Endometrial microvascular endothelial cells (primary cell): Measurements from ENCODE around the gene DLGAP4. TPM values are rescaled to one million over a fixed set of nuclear protein-coding genes. Genes with fewer than 3 reads are reported as not detected.

ENCODE experiments used
- in situ Hi-C: cut with HindIII; loops from 2 replicates; pipeline ENCODE4 v1.10.0; 2017; ENCODE audit warnings: low sequenced_read_pairs, low pct_unique_long_range_greater_than_20kb; ENCODE audit errors: inconsistent ontology term
- total RNA-seq: library from RNA; depleted of rRNA; stranded (reverse); fragments of >200 nt; gene quantifications from one replicate; pipeline ENCODE4 v1.2.3, GENCODE V29; 2015; ENCODE audit errors: inconsistent ontology term

DLGAP4 gene
- total RNA-seq, 1 donor from 2014 or later: 26.4 TPM

DNA sequence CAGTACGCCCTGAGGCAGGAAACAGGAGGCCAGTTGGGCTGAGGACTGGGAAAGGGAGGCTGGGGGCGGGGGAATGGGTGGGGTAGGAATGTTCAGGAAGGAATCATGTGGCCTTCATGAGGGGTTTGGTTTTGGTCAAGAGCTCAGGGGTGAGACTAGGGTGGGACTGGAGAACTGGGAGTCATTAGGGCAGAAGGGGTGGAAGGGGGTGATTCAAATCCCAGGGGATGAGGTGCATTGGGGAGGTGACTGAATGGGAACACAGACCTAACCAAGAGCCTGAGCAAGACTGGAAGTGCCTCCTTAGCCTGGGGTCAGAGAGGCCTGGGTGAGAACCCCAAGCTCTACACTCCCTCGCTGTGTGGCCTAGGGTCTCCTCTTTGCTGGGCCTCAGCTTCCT lies 86.8 kb downstream of the DLGAP4 start:
- in situ Hi-C loops: no loop called here

DNA sequence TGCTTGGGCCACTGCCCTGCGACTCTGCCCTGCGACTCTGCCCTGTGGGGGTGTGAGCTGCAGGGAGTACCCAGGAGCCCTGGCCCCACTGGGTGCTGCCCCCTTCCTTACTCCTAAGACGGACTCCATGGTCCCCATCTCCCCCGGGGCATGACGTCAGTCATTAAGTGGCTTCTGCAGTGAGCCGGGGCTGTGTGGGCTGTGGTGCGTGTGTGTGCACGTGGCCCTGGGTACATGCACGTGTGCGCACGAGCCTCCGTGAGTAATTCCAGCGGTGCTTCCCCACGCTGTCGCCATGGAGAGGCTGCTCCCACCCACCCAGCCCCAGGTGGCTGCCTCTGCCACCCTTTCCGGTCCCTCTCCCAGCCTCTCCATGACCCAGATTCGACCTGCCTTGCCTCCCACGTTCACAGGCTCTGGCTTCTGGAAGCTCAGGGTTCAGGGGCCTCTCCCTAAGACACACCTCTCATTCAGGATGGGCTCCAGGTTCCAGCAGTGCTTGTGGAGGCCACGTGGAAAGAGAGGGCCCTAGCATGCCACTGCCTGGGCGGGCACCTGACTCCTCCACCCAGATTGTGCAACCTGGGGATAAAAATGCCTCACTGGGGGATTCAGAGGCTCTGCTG lies 88.3 kb downstream of the DLGAP4 start:
- in situ Hi-C loops: no loop called here

DNA sequence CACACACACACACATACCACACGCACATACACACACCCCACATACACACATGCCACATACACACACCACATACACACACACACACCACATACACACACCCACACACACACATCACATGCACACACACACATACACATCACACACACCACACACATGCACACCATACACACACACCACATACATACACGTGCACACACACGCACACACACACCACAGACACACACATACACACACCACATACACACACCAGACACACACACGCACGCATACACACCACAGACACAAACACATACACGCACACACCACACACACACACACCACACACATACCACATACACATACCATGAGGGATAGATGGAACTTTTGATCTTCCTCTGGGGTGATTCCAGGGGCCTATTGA lies 90.2 kb downstream of the DLGAP4 start:
- in situ Hi-C loops: no loop called here

DNA sequence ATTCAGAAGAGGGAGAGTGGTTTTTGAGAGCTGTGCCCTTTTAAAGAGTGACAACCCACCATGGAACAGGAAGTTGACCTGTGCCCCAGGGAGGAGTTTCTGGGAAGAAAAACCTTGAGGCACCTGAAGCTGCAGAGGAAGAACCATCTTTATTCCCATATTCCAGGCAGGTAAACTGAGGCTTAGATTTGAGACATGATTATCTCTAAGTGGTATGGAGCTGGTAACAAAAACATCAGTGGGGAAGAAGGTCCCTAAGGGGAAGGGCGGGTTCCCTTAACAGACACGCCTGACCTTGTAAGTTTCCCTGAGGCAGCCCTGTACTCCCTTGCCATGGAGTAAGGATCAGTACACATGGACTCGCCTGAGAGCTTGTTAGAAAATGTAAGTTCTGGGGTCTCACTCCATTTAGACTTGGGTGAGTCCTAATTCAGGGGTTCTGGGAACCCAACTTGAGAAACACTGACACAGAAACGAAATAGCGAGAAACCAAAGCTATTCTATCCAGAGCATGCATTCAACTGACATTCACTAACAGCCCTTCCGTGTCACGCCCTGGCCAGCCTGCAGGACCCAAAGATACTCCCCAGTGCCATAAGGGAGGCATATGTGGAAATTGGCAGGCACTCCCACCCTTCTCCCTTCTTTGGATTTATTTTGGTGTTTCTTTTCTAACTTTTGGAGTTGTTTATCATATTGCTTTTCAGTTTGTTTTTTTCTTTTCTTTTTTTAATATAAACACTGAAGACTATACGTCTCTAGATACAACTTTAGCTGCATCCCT lies 90.9 kb downstream of the DLGAP4 start:
- in situ Hi-C loops: no loop called here

DNA sequence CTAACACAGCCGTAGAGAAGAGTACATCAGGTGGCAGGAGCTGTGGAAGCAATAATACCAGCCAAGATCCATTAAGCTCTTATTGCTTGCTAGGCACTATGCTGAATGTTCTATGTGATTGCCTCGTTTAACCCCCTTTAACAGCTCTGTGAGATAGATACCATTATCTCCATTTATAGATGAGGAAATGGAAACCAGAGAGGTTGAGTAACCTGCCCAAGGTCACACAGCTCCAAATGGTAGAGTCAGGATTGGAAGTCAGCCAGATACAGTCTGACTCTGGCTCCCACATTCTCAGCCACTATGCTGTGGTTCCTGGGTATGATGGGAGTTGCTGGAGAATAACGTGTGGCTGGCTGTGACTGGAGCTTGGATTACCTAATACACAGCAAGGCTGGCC lies 92.4 kb downstream of the DLGAP4 start:
- in situ Hi-C loops: no loop called here

DNA sequence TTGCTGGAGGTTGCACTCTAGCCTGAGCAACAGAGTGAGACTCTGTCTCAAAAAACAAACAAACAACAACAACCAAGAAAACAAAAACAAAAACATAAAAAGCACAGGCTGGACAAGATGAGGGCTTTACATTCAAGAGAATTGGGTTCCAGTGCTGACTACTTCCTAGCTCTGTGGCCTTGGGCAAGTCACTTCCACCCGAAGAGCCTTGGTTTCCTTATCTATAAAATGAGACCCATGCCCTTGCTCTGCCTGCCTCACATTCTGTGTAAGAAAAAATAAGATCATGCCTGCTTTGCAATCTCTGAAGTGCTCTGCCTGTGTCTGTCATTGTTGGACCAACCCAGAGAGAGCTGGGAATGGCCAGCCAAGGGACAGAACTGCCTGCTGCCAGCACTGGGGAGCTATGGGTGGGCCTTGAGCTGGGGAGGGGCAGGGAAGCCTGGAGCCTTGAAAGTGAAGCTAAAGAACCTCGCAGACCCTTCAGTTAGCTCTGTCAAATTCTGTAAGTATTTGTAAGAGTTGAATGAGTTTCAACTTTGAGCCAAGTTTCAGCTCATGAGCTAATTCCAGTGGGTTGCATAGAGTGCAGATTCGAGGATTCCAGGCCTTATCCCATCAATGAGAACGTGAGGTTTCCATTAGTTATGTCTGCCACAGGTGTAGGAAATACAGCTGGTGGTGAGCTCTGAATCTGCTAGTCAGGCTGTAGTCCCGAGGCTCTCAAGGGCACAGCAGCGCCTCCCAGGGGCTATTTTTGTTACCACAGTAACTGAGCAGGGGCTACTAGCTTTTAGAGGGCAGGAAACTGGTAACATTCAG lies 93.2 kb downstream of the DLGAP4 start:
- in situ Hi-C loops: no loop called here

DNA sequence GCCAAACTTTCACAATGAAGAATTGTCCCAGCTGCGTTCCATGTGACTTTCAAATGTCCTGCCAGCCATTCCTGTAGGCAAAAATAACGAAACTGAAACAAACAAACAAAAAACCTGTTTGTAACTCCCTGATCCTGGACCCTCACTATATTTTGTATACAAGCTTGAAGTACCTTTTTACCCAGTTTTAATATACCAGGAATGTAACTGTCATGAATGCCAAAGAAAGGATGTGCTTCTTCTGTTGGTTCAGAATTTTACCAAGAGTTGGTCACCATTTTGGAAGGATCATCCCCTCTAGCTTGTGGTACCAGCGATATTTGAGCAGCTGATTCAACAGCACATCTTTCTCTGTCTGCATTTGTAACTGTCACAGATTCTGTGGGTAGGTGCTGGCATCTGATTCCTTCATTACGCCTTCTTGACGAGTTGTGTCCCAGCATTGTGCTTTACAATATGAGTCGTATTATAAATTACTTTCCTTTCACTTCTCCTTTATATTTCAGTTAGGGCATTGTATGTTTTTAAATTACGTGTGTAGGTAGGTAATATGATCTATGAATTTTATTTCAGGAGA lies 93.9 kb downstream of the DLGAP4 start:
- in situ Hi-C loops: no loop called here

DNA sequence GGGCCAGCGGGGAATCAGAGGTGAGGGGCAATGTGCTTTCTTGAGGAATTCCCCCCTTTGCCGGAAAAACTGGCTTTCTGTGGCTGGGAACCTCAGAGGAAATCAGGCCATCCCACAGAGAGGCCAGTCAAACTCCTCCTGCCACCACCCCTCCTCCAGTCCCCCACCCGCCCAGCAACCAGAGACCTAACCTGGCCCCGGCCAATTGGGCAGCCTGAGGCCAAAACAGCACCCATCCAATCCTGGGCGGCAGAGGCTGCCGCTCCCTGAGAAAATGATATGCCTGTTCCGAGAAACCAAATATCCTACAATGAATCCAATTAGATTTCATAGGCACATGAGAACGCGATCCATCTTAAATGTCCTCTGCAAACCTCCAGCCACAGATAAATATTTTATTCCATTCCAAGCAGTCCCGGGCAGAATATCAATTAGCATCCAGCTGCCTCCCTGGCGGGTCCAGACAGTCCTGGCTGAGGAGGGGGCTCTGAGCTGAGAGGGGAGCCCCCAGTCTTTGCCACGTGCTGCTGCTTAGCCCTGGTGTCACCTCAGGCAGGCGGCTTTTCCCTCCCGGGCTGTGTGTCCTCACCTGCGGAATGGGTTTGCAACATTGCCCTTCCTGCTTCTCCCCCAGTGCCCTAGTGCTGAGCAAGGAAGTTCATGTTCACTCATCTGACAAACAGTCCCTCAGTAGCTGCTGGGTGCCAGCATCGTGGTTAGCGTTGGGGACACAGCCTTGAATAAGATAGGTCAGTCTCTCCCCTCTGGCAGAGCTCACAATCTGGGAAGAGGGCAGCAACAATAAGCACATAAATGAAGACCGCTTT lies 95.0 kb downstream of the DLGAP4 start:
- in situ Hi-C loops: no loop called here

DNA sequence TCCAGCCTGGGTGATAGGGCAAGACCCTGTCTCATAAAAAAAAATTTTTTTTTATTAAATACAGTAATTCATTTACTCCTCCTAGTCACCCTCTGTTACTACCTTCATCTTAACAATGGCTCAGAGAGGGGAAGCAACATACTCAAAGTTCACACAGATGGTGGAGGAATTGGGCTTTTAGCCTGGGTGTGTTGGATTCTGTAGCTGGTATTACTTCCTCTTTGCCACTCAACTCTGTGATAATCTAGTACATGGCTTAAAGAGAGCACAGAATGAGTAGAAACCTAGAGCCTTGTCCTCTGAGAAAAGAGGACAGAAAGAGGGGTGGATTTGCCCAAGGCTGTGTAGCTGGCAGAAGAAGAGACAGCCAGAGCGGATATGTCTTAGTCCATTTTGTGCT lies 96.6 kb downstream of the DLGAP4 start:
- in situ Hi-C loops: no loop called here

DNA sequence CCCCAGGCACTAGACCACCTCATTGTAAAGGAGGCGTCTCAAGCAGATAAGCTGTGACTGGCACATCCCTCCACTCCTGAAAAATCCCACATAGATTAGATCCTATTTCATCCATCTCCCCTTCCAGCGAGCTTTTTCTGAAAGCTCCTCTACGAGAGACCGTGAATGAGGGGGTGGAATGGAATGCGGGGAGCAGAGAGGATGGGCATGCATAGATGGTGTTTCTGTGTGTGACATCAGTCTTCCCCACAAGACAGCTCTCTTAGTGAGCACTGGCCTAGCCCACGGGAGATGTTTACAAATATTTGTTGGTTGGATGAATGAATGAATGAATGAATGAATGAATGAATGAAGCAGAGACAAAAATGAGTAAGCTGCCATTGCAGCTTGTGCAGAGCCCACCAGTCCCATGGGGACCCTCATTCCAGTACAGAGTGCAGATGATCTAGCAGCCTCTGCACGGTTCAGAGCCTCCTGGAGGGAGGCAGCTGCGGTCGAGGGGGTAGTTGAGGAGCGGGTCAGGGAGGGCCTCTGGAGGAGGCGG lies 98.4 kb downstream of the DLGAP4 start:
- in situ Hi-C loops: no loop called here

DNA sequence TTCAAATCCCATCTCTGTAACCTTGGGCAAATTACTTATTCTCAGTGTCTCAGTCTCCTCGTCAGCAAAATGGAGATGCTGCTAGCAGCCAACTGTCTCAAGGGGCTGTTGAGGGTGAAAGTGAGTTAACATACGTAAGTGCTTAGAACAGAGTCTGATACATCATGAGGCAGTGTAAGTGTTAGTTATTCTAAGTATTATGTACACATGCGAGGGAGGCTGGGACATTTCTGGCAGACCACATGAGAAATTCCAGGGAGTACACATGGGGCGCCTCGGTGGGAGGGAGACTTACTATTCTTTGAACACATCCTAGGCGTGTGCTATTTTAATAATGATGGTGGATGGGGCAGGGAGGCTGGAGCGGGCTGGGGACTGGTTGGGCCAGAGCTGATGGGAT lies 99.1 kb downstream of the DLGAP4 start:
- in situ Hi-C loops: no loop called here

DNA sequence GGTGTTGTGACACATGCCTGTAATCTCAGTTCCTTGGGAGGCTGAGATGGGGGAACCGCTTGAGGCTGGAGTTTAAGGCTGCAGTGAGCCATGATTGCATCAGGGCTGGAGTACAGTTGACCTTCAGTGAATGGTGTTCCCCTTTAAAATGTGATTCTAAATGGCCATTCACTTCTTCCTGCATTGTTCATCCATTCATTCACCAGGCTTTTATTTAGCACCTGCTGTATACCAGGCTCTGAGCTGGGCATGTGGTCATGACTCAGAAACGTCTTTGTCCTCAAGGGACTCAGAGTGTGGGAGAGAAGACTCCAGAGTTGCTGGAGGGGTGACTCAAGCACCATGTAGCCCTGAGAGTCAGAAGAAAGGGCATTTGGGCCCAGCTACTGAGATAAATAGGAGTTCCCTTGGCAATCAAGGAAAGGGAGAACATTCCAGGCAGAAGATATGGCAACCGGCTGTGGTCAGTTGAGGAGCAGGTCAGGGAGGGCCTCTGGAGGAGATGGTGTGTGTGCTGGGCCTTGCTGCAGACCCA lies 101.1 kb downstream of the DLGAP4 start:
- in situ Hi-C loops: no loop called here

DNA sequence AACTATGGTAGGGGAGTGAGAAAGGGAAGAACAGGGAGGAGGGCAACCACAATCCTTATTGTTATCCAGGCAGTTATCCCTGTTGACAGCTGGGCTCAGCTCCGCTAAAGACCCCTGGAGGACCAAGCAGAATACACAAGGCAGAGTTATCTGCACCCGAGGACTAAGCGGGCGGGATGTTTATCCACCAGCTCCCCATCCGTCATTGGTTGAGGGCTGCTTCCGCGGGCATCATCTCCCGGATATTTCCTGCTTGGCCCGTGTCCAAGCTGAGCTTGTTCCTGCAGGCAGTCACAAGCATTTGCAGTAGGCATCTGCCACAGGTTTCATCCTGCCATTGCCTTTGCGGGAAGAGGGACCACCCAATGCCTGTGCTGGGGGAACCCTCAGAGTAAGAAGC lies 102.1 kb downstream of the DLGAP4 start:
- in situ Hi-C loops: no loop called here

DNA sequence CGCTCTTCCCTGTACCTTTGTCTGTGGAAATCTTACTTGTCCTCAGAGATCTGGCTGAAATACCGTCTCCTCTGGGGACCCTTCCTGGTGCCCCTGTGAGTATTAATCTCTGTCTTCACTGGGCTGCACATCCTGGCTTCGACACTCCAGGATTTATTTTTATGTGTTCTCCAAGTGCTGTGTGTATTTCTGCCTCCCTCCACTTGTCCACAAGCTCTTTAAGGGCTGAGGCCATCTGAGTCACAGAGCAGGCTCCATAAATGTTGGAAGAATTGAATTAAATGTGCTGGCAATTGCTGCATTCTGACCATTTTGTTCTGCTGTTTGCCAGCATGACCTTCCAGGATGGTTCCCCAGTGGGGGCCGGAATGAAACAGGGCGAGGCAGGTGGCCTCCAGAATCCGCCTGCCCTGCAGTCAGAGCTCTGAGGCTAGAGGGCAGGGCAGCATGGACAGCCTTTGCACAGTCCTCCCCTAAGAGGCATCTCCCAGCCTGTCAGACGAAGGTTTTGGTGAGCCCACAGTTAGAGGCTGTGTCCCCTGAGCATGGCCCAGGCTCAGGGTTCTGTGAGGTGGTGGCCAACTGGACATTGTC lies 105.8 kb downstream of the DLGAP4 start:
- in situ Hi-C loops: no loop called here

DNA sequence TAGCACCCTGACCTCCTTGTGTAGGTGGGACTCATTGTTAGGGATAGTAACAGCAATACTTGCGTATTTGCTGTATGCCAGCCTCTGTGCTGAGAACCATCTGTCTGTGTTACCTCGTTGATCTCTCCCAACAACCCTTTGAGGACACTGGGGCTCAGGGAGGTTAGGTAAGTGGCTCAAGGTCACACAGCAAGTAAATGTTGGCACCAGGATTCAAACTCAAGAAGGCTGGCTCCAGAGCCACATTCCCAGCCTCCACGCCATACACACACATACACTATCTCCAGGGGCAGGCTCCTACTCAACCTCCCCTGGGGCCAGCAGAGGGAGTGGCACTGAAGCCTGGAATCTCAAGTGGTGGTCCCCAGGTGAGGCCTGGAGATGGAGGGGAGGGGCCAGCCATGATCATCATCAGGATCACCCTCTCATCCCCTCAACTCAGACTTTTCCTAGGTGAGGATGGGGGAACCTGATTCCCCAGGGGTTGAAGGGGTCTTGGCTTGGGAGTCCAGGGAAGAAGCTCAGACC lies 109.4 kb downstream of the DLGAP4 start:
- in situ Hi-C loops: no loop called here

DNA sequence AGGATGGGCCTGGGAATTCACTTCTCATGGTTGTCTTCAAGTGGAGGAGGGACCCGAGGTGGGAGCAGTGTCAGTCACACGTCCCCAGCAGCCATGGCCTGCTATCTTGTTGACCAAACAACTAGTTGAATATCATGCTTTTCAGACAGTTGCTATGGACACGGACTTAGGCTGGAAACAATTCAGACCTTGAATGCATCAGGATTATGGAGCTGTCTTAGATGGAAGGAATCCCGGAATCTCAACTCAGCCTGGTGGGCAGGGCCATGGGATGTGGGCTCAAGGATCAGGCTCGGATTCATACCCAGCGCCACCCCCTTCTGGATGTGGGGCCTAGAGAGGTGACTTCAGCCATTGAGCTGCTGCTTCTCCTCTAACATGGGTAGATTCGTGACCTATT lies 112.6 kb downstream of the DLGAP4 start:
- in situ Hi-C loops: no loop called here

DNA sequence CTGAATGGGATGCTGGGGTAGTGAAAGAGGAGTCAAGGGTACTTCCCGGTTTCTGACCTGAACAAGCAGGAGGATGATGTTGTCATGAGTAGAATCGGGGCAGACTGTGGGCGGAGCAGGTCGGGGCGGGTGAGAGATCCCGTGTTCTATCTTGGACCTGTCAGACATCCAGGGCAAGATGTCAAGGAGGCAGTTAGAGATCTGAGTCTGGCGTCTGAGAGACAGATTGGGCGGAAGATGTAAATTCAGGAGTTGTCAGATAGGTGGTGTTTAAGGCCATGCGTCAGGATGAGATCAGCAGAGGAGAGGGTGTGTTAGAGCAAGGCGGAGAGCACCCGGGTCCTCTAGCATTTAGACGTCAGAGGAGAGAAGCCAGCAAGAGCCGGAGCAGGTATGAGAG lies 115.5 kb downstream of the DLGAP4 start:
- in situ Hi-C loops: no loop called here

DNA sequence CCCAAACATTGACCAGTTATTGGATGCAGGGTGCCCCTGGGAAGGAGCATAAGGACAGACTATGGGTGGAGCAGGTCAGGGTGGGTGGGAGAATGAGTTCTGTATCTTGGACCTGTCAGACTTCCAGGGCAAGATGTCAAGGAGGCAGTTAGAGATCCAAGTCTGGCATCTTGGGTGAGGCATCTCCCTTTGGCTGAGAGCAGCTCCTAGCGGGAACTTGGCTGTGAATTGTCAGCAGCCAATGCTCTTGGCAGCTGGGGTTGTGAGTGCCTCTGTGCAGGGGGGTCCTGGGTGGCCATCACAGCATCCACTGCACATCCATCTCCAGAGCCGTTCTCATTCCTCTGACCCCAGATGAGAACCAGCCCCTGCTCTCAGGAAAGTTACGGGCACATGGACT lies 118.2 kb downstream of the DLGAP4 start:
- in situ Hi-C loops: no loop called here
